Measurements from ENCODE around the gene ABCG8.

Gene ABCG8

DNA sequence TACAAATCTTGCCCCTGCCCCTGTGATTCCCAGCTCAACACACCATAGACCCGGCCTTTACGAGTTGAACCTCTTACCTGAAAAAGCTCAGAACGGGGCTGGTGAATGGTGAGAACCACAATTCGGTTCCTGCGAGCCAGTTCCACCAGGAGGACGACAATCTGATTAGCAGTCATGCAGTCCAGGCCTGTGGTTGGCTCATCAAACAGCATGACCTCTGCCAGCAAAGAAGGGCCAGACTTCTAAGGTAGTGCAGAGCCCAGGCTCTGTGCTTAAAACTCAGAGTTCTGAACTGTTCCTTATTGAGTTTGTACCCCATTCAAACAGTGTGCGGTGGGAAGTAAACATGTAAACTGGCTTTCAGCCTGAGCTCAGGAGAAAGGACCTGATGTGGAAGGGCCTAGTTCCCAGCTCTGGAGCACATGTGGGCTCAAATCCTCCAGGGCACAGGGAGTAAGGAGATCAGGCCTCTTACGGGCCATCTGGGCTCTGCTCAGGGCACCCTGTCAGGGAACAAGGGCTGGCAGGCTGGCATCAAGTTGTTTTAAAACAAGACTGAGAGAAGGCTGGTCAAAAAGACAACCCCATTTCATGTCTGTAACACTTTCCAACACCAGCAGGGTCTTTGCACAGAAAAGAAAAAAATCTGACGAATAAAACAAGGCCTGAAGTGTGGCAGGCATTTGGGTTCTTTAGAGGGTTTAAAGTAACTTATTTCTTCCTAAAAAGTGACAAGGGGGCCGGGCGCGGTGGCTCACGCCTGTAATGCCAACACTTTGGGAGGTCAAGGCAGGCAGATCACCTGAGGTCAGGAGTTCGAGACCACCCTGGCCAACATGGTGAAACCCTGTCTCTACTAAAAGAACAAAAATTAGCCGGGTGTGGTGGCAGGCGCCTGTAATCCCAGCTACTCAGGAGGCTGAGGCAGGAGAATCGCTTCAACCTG, 12.2 kb upstream of the ABCG8 start:
- no peak for DNase-seq

GRCh38 chr2:43831543-43832294, 7.1 kb upstream of the ABCG8 start:
- DNase-seq: no peak

DNA sequence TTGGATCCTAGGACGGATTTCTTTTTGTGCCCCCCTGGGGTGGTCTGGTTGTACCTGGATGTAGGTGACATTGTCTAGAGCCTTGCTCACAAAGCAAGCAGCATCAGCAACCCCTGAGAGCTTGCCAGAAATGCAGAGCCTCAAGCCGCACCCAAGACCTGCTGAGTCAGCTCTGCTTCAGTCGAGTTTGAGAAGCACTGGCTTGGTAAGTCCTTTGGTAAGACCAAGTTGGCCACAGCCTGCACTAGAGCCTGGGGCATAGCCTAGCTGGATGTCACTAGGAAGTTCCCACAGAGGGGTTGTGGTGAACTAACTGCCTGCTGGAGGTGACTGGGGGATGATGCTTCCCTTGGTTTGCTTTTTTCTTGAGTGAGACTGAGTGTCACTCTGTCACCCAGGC, 6.3 kb upstream of the ABCG8 start:
- DNase-seq: no peak

- DNase-seq: no peak
These were observed 1.7 kb upstream of the ABCG8 start for GRCh38 chr2:43837033-43837432.

DNA sequence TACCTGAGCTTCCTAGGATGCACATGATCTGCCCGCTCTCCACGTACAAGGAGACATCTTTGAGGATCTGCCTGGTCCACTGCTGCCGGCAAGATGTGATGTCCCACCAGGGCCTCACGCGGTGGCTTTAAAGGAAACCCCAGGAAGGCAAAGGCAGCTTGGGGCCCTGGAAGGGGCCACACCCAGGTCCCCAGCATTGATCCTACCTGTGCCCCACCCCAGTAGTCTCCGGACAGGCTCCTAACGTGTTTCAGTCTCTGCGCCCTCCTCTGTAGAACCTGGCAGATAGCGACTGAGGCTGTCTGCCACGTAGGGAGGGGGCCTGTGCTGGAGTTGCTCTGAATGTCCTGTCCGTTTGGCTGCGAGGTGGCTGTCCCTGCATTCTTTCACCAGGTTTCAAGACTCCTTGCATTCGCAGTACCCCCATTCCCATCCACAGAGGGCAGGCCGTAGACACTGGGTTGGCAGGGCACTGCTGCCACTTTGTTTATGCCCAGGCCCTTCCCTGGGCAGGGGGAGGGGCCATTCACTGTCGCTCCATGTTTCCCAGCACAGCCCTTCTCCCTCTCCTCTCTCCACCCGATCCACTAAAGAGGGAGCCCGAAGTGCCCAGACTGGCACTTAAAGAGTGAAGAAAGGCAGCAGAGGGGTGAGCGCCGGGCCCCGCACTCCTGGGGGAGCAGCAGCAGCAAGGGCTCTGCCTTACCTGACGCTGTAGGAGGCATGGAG, 776 bp upstream of the ABCG8 start:
- no peak for DNase-seq

DNA sequence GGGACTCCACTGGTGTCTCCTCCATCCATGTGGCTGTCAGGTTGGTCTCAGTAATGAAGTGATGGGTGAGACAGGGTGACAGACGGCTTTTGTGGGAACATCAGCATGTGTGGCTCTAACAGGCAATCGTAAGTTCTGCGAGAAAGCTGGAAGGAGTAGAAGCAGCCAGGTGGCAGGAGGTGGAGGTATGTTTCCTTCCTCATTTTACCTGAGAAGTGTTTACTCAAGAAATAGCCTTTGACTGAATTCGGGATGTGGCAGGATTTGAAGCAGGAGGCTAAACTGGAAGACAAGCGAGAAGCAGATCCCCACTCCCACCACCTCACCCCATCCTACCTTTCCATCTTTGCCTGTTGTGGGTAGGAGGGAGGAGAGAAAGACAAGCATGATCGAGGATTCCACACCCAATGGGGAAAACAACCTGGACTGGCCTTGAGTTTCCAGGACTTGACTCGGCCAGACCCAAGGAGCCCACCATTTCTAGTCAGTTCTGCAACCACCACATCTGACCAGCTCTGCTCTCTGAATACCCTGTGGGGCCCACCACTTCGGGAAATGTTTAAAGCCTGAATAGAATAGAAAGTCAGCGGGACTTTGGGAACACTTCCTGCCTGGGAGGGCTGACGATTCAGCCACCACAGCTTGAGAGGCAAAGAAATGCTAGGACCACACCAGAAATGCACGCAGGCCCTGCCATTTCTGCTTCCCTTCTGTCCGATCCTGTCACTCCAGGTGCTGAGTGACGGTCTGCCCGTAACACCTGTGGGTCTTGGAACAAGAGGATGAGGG, 1.2 kb downstream of the ABCG8 start:
- DNase-seq: no peak

DNA sequence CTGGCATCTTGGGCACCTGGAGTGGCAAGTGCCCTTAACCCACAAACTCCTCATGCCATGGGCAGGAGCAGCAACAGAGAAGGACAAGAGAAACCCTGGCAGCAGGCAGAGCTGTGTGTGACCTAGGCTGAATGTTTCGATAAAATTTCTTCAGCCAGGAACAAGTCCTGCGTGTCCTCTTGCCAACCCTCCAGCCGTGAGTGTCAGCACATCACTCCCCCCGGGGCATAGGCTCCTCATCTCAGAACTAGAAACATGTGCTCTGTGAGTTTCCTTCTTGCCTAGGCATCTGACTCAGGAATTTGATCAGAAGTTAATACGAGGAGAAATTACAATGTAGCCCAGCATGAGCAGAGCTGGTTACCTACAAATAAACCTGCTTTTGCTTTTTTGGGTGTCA, 2.2 kb downstream of the ABCG8 start:
- no peak for DNase-seq

- no peak for DNase-seq
These were observed 3.4 kb downstream of the ABCG8 start for GRCh38 chr2:43841949-43842865.

DNA sequence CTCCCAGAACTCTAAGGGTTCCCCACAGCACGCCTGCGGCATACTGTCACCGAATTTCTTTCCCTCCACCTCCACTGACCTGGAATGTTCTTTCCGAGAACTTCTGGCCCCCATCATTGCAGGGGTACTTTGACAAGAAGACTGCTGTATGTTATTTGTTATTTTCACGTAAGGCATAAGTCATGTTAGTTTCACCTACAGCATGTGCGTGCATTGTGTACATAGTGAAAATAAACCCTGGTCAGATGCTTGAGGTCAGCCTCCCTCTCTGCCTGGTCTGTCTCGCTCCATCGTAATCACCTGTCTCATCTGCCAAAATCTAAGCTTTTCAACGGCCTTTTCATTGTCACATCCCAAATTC, 4.1 kb downstream of the ABCG8 start:
- no peak for DNase-seq

DNA sequence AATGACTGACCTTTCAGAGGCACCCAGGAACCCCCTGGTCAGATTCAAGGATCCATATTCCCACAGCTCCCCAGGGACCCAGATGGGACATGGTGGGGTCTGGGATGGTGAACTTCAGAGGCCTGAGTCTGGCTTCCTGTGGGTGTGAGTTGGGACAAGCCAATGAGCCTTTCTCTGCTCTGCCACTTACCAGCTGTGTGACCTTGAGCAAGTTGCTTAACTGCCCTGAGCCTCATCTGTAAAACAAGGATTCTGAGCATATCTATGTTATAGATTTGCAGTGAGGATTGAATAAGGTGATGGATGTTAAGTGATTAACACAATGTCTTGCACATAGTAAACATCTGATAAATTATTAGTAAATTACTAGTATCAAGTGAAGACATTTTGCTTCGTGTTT, 6.4 kb downstream of the ABCG8 start:
- DNase-seq: no peak

GRCh38 chr2:43846140-43846793, 7.5 kb downstream of the ABCG8 start:
- DNase-seq: no peak

- DNase-seq: no peak
These were observed 9.4 kb downstream of the ABCG8 start for GRCh38 chr2:43848214-43848613.

GRCh38 chr2:43851011-43851980, 12.5 kb downstream of the ABCG8 start:
- no peak for DNase-seq

- no peak for DNase-seq
These were observed 13.5 kb downstream of the ABCG8 start for GRCh38 chr2:43852196-43852730.

DNA sequence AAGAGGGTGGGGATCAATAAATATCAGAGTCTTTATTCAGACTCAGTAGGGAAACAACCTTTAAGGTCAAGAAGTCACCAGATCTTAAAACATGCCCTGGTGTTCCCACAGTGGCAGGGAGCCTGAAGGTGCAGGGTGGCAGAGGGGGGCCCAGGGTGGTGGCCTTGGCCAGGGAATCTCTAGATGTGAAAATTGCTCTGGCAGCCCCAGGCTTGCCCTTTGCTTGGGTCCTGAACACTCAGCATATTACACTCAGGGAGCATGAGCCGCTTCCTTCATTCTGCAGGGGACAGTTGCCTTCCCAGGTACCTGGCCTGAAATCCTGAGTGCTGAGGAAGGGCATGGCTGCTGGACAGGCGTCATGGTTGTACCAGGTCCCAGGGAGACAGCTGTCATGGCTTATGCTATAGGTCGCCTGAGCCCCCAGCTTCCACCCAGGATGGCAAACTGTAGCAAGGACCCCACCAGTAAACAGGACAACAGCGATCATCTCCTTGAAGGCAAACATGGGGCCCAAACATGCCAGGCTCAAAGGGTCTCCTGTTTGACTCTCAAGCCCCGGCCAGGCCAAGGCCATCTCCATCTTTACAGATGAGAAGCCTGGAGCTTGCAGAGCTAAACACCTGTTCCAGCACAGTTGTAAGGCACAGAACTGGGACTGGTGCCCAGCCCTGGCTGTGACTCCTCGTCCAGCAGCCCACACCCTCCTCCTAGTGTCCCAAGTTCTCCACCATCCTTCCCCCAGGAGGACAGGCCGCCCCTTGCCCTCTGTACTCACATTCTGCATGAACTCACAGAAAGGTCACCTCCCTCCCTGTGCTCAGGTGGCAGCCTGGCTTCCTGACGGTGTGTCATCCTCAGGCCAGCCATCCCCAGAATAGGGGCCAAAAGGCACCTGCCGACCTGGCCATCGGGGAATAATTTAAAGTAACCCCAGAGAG, 14.6 kb downstream of the ABCG8 start:
- no peak for DNase-seq

- no peak for DNase-seq
These were observed 15.9 kb downstream of the ABCG8 start for GRCh38 chr2:43854671-43855070.

DNA sequence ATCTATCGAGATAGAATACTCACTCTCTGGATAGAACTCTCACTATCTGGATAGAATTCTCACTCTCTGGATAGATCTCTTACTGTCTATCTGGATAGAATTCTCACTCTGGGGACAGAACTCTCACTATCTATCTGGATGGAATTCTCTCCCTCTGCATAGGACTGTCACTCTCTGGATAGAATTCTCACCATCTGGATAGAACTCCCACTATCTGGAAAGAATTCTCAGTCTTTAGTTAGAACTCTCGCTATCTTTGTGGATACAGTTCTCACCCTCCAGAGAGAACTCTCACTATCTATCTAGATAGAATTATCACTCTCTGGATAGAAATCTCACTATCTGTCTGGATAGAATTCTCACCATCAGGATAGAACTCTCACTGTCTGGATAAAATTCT, 16.5 kb downstream of the ABCG8 start:
- no peak for DNase-seq

- no peak for DNase-seq
These were observed 33.4 kb downstream of the ABCG8 start for GRCh38 chr2:43872151-43872550.
